ENCODE data around the gene TEX54.

The TEX54 gene

GRCh38 chr11:62855571-62856332 is 23.1 kb upstream of the TEX54 start (continued):
- no peak for TF ChIP-seq HOXC10 (CRISPR knock-in tag; IDR thresholded peaks at IDR 0.05)
- TF ChIP-seq ZNF768 (tag by site-specific recombination; IDR thresholded peaks at IDR 0.05), result no peak
- no peak for TF ChIP-seq ZNF510 (tag by site-specific recombination; IDR thresholded peaks at IDR 0.05; ENCODE audit: insufficient replicate concordance)
- no peak for TF ChIP-seq ZNF140 (tag by site-specific recombination; IDR thresholded peaks at IDR 0.05)
- peak; percentile 96 for TF ChIP-seq ZNF76 (tag by site-specific recombination; IDR thresholded peaks at IDR 0.05; ENCODE audit: borderline replicate concordance, low read depth)
- no peak; the same call in 1 of the 2 replicates for TF ChIP-seq ZBTB1 (tag by site-specific recombination; IDR thresholded peaks at IDR 0.05)
- 0 out of 2 replicates have a peak, but pooled peaks have one; percentile 50 for TF ChIP-seq ZNF335 (tag by site-specific recombination; conservative IDR thresholded peaks at IDR 0.05)
- TF ChIP-seq ZFP69B (tag by site-specific recombination; IDR thresholded peaks at IDR 0.05), result peak; percentile 16
- TF ChIP-seq ZNF571 (tag by site-specific recombination; IDR thresholded peaks at IDR 0.05), result no peak
- no peak for TF ChIP-seq ZSCAN4 (tag by site-specific recombination; IDR thresholded peaks at IDR 0.05)
- no peak for TF ChIP-seq ZNF16 (tag by site-specific recombination; IDR thresholded peaks at IDR 0.05; ENCODE audit: low read depth)
- no peak for TF ChIP-seq ZFP3 (tag by site-specific recombination; IDR thresholded peaks at IDR 0.05; ENCODE audit: low read depth)
- no peak for TF ChIP-seq ZNF311 (tag by site-specific recombination; IDR thresholded peaks at IDR 0.05; ENCODE audit: borderline replicate concordance)
- no peak; the same call in 1 of the 2 replicates for TF ChIP-seq FEZF1 (tag by site-specific recombination; IDR thresholded peaks at IDR 0.05)
- TF ChIP-seq KLF1 (tag by site-specific recombination; IDR thresholded peaks at IDR 0.05), result no peak
- TF ChIP-seq ZNF677 (tag by site-specific recombination; IDR thresholded peaks at IDR 0.05), result no peak
- TF ChIP-seq, protein P1, sequence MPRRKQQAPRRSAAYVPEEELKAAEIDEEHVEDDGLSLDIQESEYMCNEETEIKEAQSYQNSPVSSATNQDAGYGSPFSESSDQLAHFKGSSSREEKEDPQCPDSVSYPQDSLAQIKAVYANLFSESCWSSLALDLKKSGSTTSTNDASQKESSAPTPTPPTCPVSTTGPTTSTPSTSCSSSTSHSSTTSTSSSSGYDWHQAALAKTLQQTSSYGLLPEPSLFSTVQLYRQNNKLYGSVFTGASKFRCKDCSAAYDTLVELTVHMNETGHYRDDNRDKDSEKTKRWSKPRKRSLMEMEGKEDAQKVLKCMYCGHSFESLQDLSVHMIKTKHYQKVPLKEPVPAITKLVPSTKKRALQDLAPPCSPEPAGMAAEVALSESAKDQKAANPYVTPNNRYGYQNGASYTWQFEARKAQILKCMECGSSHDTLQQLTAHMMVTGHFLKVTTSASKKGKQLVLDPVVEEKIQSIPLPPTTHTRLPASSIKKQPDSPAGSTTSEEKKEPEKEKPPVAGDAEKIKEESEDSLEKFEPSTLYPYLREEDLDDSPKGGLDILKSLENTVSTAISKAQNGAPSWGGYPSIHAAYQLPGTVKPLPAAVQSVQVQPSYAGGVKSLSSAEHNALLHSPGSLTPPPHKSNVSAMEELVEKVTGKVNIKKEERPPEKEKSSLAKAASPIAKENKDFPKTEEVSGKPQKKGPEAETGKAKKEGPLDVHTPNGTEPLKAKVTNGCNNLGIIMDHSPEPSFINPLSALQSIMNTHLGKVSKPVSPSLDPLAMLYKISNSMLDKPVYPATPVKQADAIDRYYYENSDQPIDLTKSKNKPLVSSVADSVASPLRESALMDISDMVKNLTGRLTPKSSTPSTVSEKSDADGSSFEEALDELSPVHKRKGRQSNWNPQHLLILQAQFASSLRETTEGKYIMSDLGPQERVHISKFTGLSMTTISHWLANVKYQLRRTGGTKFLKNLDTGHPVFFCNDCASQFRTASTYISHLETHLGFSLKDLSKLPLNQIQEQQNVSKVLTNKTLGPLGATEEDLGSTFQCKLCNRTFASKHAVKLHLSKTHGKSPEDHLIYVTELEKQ (tag by site-specific recombination; IDR thresholded peaks at IDR 0.05; ENCODE audit: borderline replicate concordance), result no peak
- TF ChIP-seq, protein P2, sequence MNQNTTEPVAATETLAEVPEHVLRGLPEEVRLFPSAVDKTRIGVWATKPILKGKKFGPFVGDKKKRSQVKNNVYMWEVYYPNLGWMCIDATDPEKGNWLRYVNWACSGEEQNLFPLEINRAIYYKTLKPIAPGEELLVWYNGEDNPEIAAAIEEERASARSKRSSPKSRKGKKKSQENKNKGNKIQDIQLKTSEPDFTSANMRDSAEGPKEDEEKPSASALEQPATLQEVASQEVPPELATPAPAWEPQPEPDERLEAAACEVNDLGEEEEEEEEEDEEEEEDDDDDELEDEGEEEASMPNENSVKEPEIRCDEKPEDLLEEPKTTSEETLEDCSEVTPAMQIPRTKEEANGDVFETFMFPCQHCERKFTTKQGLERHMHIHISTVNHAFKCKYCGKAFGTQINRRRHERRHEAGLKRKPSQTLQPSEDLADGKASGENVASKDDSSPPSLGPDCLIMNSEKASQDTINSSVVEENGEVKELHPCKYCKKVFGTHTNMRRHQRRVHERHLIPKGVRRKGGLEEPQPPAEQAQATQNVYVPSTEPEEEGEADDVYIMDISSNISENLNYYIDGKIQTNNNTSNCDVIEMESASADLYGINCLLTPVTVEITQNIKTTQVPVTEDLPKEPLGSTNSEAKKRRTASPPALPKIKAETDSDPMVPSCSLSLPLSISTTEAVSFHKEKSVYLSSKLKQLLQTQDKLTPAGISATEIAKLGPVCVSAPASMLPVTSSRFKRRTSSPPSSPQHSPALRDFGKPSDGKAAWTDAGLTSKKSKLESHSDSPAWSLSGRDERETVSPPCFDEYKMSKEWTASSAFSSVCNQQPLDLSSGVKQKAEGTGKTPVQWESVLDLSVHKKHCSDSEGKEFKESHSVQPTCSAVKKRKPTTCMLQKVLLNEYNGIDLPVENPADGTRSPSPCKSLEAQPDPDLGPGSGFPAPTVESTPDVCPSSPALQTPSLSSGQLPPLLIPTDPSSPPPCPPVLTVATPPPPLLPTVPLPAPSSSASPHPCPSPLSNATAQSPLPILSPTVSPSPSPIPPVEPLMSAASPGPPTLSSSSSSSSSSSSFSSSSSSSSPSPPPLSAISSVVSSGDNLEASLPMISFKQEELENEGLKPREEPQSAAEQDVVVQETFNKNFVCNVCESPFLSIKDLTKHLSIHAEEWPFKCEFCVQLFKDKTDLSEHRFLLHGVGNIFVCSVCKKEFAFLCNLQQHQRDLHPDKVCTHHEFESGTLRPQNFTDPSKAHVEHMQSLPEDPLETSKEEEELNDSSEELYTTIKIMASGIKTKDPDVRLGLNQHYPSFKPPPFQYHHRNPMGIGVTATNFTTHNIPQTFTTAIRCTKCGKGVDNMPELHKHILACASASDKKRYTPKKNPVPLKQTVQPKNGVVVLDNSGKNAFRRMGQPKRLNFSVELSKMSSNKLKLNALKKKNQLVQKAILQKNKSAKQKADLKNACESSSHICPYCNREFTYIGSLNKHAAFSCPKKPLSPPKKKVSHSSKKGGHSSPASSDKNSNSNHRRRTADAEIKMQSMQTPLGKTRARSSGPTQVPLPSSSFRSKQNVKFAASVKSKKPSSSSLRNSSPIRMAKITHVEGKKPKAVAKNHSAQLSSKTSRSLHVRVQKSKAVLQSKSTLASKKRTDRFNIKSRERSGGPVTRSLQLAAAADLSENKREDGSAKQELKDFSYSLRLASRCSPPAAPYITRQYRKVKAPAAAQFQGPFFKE (tag by site-specific recombination; IDR thresholded peaks at IDR 0.05; ENCODE audit: borderline replicate concordance), result no peak
- no peak for TF ChIP-seq BCL11B (tag by site-specific recombination; IDR thresholded peaks at IDR 0.05; ENCODE audit: low read depth)
- no peak for TF ChIP-seq ZNF114 (tag by site-specific recombination; IDR thresholded peaks at IDR 0.05)
- no peak for TF ChIP-seq ZNF121 (tag by site-specific recombination; IDR thresholded peaks at IDR 0.05)
- TF ChIP-seq ZNF660 (tag by site-specific recombination; IDR thresholded peaks at IDR 0.05), result peak; percentile 86
- TF ChIP-seq ZNF529 (tag by site-specific recombination; IDR thresholded peaks at IDR 0.05; ENCODE audit: insufficient replicate concordance), result no peak
- TF ChIP-seq, protein P3, sequence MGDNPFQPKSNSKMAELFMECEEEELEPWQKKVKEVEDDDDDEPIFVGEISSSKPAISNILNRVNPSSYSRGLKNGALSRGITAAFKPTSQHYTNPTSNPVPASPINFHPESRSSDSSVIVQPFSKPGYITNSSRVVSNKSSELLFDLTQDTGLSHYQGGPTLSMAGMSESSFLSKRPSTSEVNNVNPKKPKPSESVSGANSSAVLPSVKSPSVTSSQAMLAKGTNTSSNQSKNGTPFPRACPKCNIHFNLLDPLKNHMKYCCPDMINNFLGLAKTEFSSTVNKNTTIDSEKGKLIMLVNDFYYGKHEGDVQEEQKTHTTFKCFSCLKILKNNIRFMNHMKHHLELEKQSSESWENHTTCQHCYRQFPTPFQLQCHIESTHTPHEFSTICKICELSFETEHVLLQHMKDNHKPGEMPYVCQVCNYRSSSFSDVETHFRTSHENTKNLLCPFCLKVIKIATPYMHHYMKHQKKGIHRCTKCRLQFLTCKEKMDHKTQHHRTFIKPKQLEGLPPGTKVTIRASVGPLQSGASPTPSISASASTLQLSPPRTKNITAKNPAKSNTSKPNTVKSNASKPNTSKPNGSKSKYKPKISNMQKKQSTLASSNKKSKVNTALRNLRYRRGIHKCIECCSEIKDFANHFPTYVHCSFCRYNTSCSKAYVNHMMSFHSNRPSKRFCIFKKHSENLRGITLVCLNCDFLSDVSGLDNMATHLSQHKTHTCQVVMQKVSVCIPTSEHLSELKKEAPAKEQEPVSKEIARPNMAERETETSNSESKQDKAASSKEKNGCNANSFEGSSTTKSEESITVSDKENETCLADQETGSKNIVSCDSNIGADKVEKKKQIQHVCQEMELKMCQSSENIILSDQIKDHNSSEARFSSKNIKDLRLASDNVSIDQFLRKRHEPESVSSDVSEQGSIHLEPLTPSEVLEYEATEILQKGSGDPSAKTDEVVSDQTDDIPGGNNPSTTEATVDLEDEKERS (tag by site-specific recombination; IDR thresholded peaks at IDR 0.05), result no peak
- TF ChIP-seq ZNF423 (tag by site-specific recombination; IDR thresholded peaks at IDR 0.05), result no peak

Measured in HEK293 (cell line).